ENCODE measurements around the gene ECSIT.
A peak's percentile ranks its signal among the peaks of the same experiment; 100 is the strongest.
"Not testable (repeated sequence)": the region's sequence is repeated elsewhere in the genome, so short reads cannot be mapped to it uniquely, and the experiment has no call there.

The ECSIT gene

GRCh38 chr19:11574689-11575088 lies 45.8 kb upstream of the ECSIT start:
- Histone ChIP-seq H3K79me1 (replicated peaks; ENCODE audit: low read length, poor library complexity, severe bottlenecking) (no peaks in the 10 kb centered on the region), H2AK5ac (ENCODE audit: low read length, severe bottlenecking) (no peak overlapping the region), H2AFZ (ENCODE audit: low read depth, low read length) (no peak overlapping the region), H3K27ac (ENCODE audit: low read length, poor library complexity, severe bottlenecking) (no peak overlapping the region), H3K4ac (ENCODE audit: low read depth in 1 of 2, low read length in 2 of 2) (no peak overlapping the region), H3K9ac (ENCODE audit: low read length) (no peak overlapping the region), H2BK15ac (ENCODE audit: low read depth, poor library complexity, severe bottlenecking) (no peak overlapping the region), H2BK120ac (ENCODE audit: low read depth, low read length) (no peak overlapping the region), H3K14ac (ENCODE audit: low read length in 2 of 2) (no peak overlapping the region), H4K91ac (ENCODE audit: low read length) (no peak overlapping the region), H3K27me3 (ENCODE audit: control insufficient read depth in 1 of 2, insufficient read depth in 1 of 2, low read length in 2 of 2) (peaks cover 6 to 13% of the 10 kb centered on the region in 2 experiments), H3K23ac (ENCODE audit: low read length in 2 of 2) (no peak overlapping the region), H3K9me3 (ENCODE audit: control insufficient read depth, low read length) (no peaks in the 10 kb centered on the region), H3K4me2 (ENCODE audit: low read length, poor library complexity, severe bottlenecking) (no peak overlapping the region), H2BK5ac (ENCODE audit: low read depth, low read length, poor library complexity, severe bottlenecking) (no peak overlapping the region), H3K36me3 (ENCODE audit: control insufficient read depth in 1 of 2, insufficient read depth in 2 of 2, low read depth in 1 of 2, low read length in 2 of 2) (no peaks in the 10 kb centered on the region), H2BK12ac (ENCODE audit: low read length in 2 of 2) (no peak overlapping the region), H3K4me1 (ENCODE audit: control insufficient read depth, insufficient read depth, low read depth, low read length) (peaks cover 10% of the 10 kb centered on the region), H4K8ac (ENCODE audit: low read length) (no peak overlapping the region), H3K18ac (ENCODE audit: low read depth in 1 of 2, low read length in 2 of 2) (no peak overlapping the region), H3K4me3 (ENCODE audit: insufficient read depth in 1 of 2, low read depth in 1 of 2, low read length in 2 of 2) (no peak overlapping the region)
- DNase-seq, result no peak
- WGBS, result 85% methylated on average over 9 of the region's 9 CpGs

- not testable (repeated sequence) for H3K23ac ChIP-seq (ENCODE audit: low read length in 2 of 2); H3K9ac ChIP-seq (ENCODE audit: low read length); H3K18ac ChIP-seq (ENCODE audit: low read depth in 1 of 2, low read length in 2 of 2); H2AK5ac ChIP-seq (ENCODE audit: low read length, severe bottlenecking); H3K4me3 ChIP-seq (ENCODE audit: insufficient read depth in 1 of 2, low read depth in 1 of 2, low read length in 2 of 2); H2BK12ac ChIP-seq (ENCODE audit: low read length in 2 of 2); H3K14ac ChIP-seq (ENCODE audit: low read length in 2 of 2); DNase-seq; H2BK15ac ChIP-seq (ENCODE audit: low read depth, poor library complexity, severe bottlenecking); H3K79me1 ChIP-seq (replicated peaks; ENCODE audit: low read length, poor library complexity, severe bottlenecking); H3K4me2 ChIP-seq (ENCODE audit: low read length, poor library complexity, severe bottlenecking); H3K9me3 ChIP-seq (ENCODE audit: control insufficient read depth, low read length); H4K91ac ChIP-seq (ENCODE audit: low read length); H2BK5ac ChIP-seq (ENCODE audit: low read depth, low read length, poor library complexity, severe bottlenecking); H2AFZ ChIP-seq (ENCODE audit: low read depth, low read length); H2BK120ac ChIP-seq (ENCODE audit: low read depth, low read length); H3K4ac ChIP-seq (ENCODE audit: low read depth in 1 of 2, low read length in 2 of 2); H3K36me3 ChIP-seq (ENCODE audit: control insufficient read depth in 1 of 2, insufficient read depth in 2 of 2, low read depth in 1 of 2, low read length in 2 of 2); H3K27ac ChIP-seq (ENCODE audit: low read length, poor library complexity, severe bottlenecking)
- Histone ChIP-seq H3K4me1 (ENCODE audit: control insufficient read depth, insufficient read depth, low read depth, low read length) (peaks cover 10% of the 10 kb centered on the region), H4K8ac (ENCODE audit: low read length) (peak overlapping the region; percentile 37), H3K27me3 (ENCODE audit: control insufficient read depth in 1 of 2, insufficient read depth in 1 of 2, low read length in 2 of 2) (peaks cover 6 to 13% of the 10 kb centered on the region in 2 experiments)
- whole genome bisulfite sequencing, result 74% methylated on average over 3 of the region's 4 CpGs
Measured at GRCh38 chr19:11573763-11574162, 44.8 kb upstream of the ECSIT start.

- not testable (repeated sequence) for H3K4me3 ChIP-seq (ENCODE audit: insufficient read depth in 1 of 2, low read depth in 1 of 2, low read length in 2 of 2); H3K27me3 ChIP-seq (ENCODE audit: control insufficient read depth in 1 of 2, insufficient read depth in 1 of 2, low read length in 2 of 2); H3K4me2 ChIP-seq (ENCODE audit: low read length, poor library complexity, severe bottlenecking); H2AK5ac ChIP-seq (ENCODE audit: low read length, severe bottlenecking); H3K9ac ChIP-seq (ENCODE audit: low read length); H3K23ac ChIP-seq (ENCODE audit: low read length in 2 of 2); H3K79me1 ChIP-seq (replicated peaks; ENCODE audit: low read length, poor library complexity, severe bottlenecking); H3K14ac ChIP-seq (ENCODE audit: low read length in 2 of 2); H3K18ac ChIP-seq (ENCODE audit: low read depth in 1 of 2, low read length in 2 of 2); H3K9me3 ChIP-seq (ENCODE audit: control insufficient read depth, low read length); H3K4me1 ChIP-seq (ENCODE audit: control insufficient read depth, insufficient read depth, low read depth, low read length); H2BK5ac ChIP-seq (ENCODE audit: low read depth, low read length, poor library complexity, severe bottlenecking); H2BK120ac ChIP-seq (ENCODE audit: low read depth, low read length); DNase-seq; H4K91ac ChIP-seq (ENCODE audit: low read length); H2BK12ac ChIP-seq (ENCODE audit: low read length in 2 of 2); H2BK15ac ChIP-seq (ENCODE audit: low read depth, poor library complexity, severe bottlenecking); H3K27ac ChIP-seq (ENCODE audit: low read length, poor library complexity, severe bottlenecking); H4K8ac ChIP-seq (ENCODE audit: low read length); H2AFZ ChIP-seq (ENCODE audit: low read depth, low read length); H3K4ac ChIP-seq (ENCODE audit: low read depth in 1 of 2, low read length in 2 of 2); H3K36me3 ChIP-seq (ENCODE audit: control insufficient read depth in 1 of 2, insufficient read depth in 2 of 2, low read depth in 1 of 2, low read length in 2 of 2)
- 92% methylated on average over 6 of the region's 6 CpGs for WGBS
Measured at GRCh38 chr19:11573354-11573753, 44.4 kb upstream of the ECSIT start.

- Histone ChIP-seq H3K4me3 (ENCODE audit: insufficient read depth in 1 of 2, low read depth in 1 of 2, low read length in 2 of 2) (no peak overlapping the region), H2BK5ac (ENCODE audit: low read depth, low read length, poor library complexity, severe bottlenecking) (no peak overlapping the region), H3K14ac (ENCODE audit: low read length in 2 of 2) (no peak overlapping the region), H2BK15ac (ENCODE audit: low read depth, poor library complexity, severe bottlenecking) (no peak overlapping the region), H3K36me3 (ENCODE audit: control insufficient read depth in 1 of 2, insufficient read depth in 2 of 2, low read depth in 1 of 2, low read length in 2 of 2) (no peaks in the 10 kb centered on the region), H3K4ac (ENCODE audit: low read depth in 1 of 2, low read length in 2 of 2) (no peak overlapping the region), H3K4me2 (ENCODE audit: low read length, poor library complexity, severe bottlenecking) (no peak overlapping the region), H2BK120ac (ENCODE audit: low read depth, low read length) (no peak overlapping the region), H3K4me1 (ENCODE audit: control insufficient read depth, insufficient read depth, low read depth, low read length) (peaks cover 4% of the 10 kb centered on the region), H3K27ac (ENCODE audit: low read length, poor library complexity, severe bottlenecking) (no peak overlapping the region), H2BK12ac (ENCODE audit: low read length in 2 of 2) (no peak overlapping the region), H3K79me1 (replicated peaks; ENCODE audit: low read length, poor library complexity, severe bottlenecking) (no peaks in the 10 kb centered on the region), H3K27me3 (ENCODE audit: control insufficient read depth in 1 of 2, insufficient read depth in 1 of 2, low read length in 2 of 2) (no peaks in the 10 kb centered on the region), H3K23ac (ENCODE audit: low read length in 2 of 2) (no peak overlapping the region), H3K18ac (ENCODE audit: low read depth in 1 of 2, low read length in 2 of 2) (no peak overlapping the region), H2AFZ (ENCODE audit: low read depth, low read length) (no peak overlapping the region), H2AK5ac (ENCODE audit: low read length, severe bottlenecking) (no peak overlapping the region), H4K91ac (ENCODE audit: low read length) (no peak overlapping the region), H3K9ac (ENCODE audit: low read length) (no peak overlapping the region), H3K9me3 (ENCODE audit: control insufficient read depth, low read length) (no peaks in the 10 kb centered on the region), H4K8ac (ENCODE audit: low read length) (no peak overlapping the region)
- 78% methylated on average over 5 of the region's 5 CpGs for WGBS
- no peak for DNase-seq
Measured at GRCh38 chr19:11570039-11570462, 41.1 kb upstream of the ECSIT start.

All from mesenchymal stem cell (in vitro differentiated cells and primary cell).